Measurements from ENCODE around the gene DROSHA.

DNA sequence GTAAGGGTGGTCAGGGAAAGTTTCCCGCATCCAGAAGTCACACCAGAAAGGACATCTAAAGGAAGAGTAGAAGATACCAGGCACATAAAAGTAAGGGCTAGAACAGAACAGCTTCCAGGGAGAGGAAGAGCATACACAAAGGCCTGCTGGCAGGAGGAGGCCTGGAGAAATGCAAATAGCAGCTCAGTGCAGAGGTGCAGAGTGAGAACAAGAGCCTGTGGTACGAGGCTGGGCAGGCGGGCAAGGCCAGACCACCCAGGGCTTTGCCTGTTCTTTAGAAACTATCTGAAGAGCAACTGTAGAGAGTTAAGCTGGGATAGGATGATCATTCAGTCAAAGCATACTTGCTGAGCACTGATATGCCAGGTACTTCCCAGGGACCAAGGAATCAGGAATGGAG lies 115.3 kb downstream of the DROSHA start:
- TF ChIP-seq, protein P1, sequence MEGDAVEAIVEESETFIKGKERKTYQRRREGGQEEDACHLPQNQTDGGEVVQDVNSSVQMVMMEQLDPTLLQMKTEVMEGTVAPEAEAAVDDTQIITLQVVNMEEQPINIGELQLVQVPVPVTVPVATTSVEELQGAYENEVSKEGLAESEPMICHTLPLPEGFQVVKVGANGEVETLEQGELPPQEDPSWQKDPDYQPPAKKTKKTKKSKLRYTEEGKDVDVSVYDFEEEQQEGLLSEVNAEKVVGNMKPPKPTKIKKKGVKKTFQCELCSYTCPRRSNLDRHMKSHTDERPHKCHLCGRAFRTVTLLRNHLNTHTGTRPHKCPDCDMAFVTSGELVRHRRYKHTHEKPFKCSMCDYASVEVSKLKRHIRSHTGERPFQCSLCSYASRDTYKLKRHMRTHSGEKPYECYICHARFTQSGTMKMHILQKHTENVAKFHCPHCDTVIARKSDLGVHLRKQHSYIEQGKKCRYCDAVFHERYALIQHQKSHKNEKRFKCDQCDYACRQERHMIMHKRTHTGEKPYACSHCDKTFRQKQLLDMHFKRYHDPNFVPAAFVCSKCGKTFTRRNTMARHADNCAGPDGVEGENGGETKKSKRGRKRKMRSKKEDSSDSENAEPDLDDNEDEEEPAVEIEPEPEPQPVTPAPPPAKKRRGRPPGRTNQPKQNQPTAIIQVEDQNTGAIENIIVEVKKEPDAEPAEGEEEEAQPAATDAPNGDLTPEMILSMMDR (IDR thresholded peaks at IDR 0.05; ENCODE audit: low read depth, low read length) = no peak
- TF ChIP-seq, protein P2, sequence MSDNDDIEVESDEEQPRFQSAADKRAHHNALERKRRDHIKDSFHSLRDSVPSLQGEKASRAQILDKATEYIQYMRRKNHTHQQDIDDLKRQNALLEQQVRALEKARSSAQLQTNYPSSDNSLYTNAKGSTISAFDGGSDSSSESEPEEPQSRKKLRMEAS (IDR thresholded peaks at IDR 0.05; ENCODE audit: low read depth, low read length) = no peak

Data from NB4 (cell line).